ENCODE measurements around the gene ETV6. TPM values are rescaled to one million over a fixed set of nuclear protein-coding genes. Genes with fewer than 3 reads are reported as not detected.

The ETV6 gene
- polyA plus RNA-seq, 2 of the 4 experiments (the other 2 are of a cell fraction) = 4.0 to 7.0 TPM

DNA sequence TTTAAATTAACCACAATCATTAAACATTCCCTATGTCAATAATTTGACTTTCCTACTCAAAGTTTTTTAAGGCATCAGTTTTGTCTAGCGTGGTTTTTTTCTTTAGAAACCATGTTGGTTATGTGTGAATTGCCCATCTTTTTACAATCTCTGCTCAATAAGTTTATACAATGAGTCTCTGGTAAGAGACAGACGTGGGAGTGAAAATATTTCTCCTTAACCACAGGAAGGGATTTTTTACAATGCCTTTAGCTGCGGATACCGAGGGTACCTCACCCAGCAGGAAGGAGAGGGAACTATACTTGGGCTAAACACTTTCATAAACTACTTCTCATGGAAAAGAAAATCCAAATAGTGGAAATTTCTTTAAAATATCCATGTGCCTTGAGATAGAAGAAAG is 229.8 kb downstream of the ETV6 start:
- peaks cover 39% of the 10 kb centered on the region for H3K4me1 ChIP-seq

DNA sequence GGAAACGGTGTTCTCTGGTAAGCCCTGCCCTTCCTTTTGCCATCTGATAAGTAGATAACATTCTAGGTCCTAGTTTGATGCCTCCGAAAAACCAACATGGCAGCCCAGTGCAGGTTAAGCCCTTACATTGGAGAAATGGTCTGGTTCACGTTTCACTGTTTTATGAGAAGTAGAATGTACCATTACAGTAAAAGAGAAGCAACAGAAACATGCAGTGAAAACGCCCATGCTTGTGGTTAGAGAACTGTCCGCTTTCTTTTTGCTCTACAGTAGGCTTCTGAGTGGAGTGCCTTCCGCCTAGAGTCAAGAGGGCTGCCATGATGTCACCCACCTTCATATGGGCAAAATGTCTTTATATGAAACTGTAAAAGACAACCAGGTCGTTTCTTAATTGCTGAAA is 230.9 kb downstream of the ETV6 start:
- DNase-seq (ENCODE audit: low read depth in 1 of 2, low spot score in 1 of 2) = no peak
- ATAC-seq = no peak
- ChIA-PET POLR2A (no interaction called here), CTCF (no interaction called here)
- Histone ChIP-seq H3K27ac (no peak overlapping the region), H3K4me1 (peaks cover 47% of the 10 kb centered on the region), H3K4me3 (no peak overlapping the region), H3K4me2 (no peak overlapping the region), H3K9me3 (no peaks in the 10 kb centered on the region)
- FAIRE-seq = no peak
- WGBS (ENCODE audit: missing lambda C conversion rate) = 78% methylated on average over 7 of the region's 7 CpGs
- TF ChIP-seq, protein P1, sequence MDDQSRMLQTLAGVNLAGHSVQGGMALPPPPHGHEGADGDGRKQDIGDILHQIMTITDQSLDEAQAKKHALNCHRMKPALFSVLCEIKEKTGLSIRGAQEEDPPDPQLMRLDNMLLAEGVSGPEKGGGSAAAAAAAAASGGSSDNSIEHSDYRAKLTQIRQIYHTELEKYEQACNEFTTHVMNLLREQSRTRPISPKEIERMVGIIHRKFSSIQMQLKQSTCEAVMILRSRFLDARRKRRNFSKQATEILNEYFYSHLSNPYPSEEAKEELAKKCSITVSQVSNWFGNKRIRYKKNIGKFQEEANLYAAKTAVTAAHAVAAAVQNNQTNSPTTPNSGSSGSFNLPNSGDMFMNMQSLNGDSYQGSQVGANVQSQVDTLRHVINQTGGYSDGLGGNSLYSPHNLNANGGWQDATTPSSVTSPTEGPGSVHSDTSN (IDR thresholded peaks at IDR 0.05) = no peak
- TF ChIP-seq ZNF302 (CRISPR knock-in tag; IDR thresholded peaks at IDR 0.05) (no peak), KDM5A (IDR thresholded peaks at IDR 0.05) (no peak), RAD21 (conservative IDR thresholded peaks at IDR 0.05 in 1 of 2, IDR thresholded peaks at IDR 0.05 in 1 of 2) (no peak), HOXA7 (CRISPR knock-in tag; IDR thresholded peaks at IDR 0.05) (no peak), SMC3 (IDR thresholded peaks at IDR 0.05) (no peak), PHF8 (IDR thresholded peaks at IDR 0.05; ENCODE audit: borderline replicate concordance, low read depth) (no peak), HDAC2 (IDR thresholded peaks at IDR 0.05) (no peak), CBX8 (IDR thresholded peaks at IDR 0.05) (no peak), KDM1A (IDR thresholded peaks at IDR 0.05; ENCODE audit: low read depth) (no peak), GATA3 (IDR thresholded peaks at IDR 0.05; ENCODE audit: borderline replicate concordance) (no peak), ZSCAN20 (CRISPR knock-in tag; IDR thresholded peaks at IDR 0.05) (no peak), EP300 (IDR thresholded peaks at IDR 0.05) (no peak)
- TF ChIP-seq, protein P2, sequence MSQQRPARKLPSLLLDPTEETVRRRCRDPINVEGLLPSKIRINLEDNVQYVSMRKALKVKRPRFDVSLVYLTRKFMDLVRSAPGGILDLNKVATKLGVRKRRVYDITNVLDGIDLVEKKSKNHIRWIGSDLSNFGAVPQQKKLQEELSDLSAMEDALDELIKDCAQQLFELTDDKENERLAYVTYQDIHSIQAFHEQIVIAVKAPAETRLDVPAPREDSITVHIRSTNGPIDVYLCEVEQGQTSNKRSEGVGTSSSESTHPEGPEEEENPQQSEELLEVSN (IDR thresholded peaks at IDR 0.05; ENCODE audit: borderline replicate concordance, low read depth) = no peak
- TF ChIP-seq, protein P3, sequence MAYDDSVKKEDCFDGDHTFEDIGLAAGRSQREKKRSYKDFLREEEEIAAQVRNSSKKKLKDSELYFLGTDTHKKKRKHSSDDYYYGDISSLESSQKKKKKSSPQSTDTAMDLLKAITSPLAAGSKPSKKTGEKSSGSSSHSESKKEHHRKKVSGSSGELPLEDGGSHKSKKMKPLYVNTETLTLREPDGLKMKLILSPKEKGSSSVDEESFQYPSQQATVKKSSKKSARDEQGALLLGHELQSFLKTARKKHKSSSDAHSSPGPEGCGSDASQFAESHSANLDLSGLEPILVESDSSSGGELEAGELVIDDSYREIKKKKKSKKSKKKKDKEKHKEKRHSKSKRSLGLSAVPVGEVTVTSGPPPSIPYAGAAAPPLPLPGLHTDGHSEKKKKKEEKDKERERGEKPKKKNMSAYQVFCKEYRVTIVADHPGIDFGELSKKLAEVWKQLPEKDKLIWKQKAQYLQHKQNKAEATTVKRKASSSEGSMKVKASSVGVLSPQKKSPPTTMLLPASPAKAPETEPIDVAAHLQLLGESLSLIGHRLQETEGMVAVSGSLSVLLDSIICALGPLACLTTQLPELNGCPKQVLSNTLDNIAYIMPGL (CRISPR knock-in tag; IDR thresholded peaks at IDR 0.05; ENCODE audit: borderline replicate concordance) = no peak

More for the DNA sequence above, 229.8 kb downstream of the ETV6 start:
- CTCF ChIA-PET = interaction anchor here (0.6 kb wide), 1 partner anchor 82 kb away, joined by 3 read pairs; no protein-coding TSS in a partner anchor
- H3K9me3 ChIP-seq = no peaks in the 10 kb centered on the region
- no peak overlapping the region for H3K4me2 ChIP-seq
- ATAC-seq (no peak), DNase-seq (ENCODE audit: low read depth in 1 of 2, low spot score in 1 of 2) (no peak), FAIRE-seq (no peak)
- 90% methylated on average over 4 of the region's 4 CpGs for WGBS (ENCODE audit: missing lambda C conversion rate)
- H3K27ac ChIP-seq = no peak overlapping the region
- TF ChIP-seq CBX2 (IDR thresholded peaks at IDR 0.05; ENCODE audit: borderline replicate concordance, low read depth) (no peak), KDM1A (IDR thresholded peaks at IDR 0.05; ENCODE audit: low read depth) (no peak), FOSL2 (IDR thresholded peaks at IDR 0.05) (no peak), FOSL2 (CRISPR knock-in tag; IDR thresholded peaks at IDR 0.05) (no peak), RAD21 (conservative IDR thresholded peaks at IDR 0.05 in 1 of 2, IDR thresholded peaks at IDR 0.05 in 1 of 2) (no peak), JUN (IDR thresholded peaks at IDR 0.05) (no peak), FOXS1 (CRISPR knock-in tag; IDR thresholded peaks at IDR 0.05) (no peak), ZSCAN20 (CRISPR knock-in tag; IDR thresholded peaks at IDR 0.05) (no peak), ZFP36 (IDR thresholded peaks at IDR 0.05; ENCODE audit: borderline replicate concordance, partially characterized antibody) (no peak), ZNF302 (CRISPR knock-in tag; IDR thresholded peaks at IDR 0.05) (no peak), RCOR1 (IDR thresholded peaks at IDR 0.05; ENCODE audit: low read depth, low read length) (no peak), POLR2AphosphoS2 (conservative IDR thresholded peaks at IDR 0.05; ENCODE audit: low read length) (no peak), ESRRA (IDR thresholded peaks at IDR 0.05; ENCODE audit: borderline replicate concordance, low read length) (no peak), SREBF2 (IDR thresholded peaks at IDR 0.05) (no peak), JUNB (IDR thresholded peaks at IDR 0.05) (no peak), TP53 (CRISPR knock-in tag; IDR thresholded peaks at IDR 0.05) (no peak), HEYL (CRISPR knock-in tag; IDR thresholded peaks at IDR 0.05) (no peak), FOSB (CRISPR knock-in tag; IDR thresholded peaks at IDR 0.05) (no peak)
- no peak overlapping the region for H3K4me3 ChIP-seq
- POLR2A ChIA-PET = no interaction called here

Data from A549 (cell line).